A549 (cell line): ENCODE data around the gene AP1M1.

ENCODE experiments used
- MAFK ChIP-seq: fragments of 450-650 bp; IDR thresholded peaks from 2 replicates; pipeline ENCODE4 v1.6.1; 2014; ENCODE audit not compliant: partially characterized antibody
- TF ChIP-seq, protein P1 (sequence below): fragments of >200 bp; sonication (Bioruptor Twin); formaldehyde crosslinking; IDR thresholded peaks from 3 replicates; pipeline ENCODE4 v1.5.1; 2016

DNA sequence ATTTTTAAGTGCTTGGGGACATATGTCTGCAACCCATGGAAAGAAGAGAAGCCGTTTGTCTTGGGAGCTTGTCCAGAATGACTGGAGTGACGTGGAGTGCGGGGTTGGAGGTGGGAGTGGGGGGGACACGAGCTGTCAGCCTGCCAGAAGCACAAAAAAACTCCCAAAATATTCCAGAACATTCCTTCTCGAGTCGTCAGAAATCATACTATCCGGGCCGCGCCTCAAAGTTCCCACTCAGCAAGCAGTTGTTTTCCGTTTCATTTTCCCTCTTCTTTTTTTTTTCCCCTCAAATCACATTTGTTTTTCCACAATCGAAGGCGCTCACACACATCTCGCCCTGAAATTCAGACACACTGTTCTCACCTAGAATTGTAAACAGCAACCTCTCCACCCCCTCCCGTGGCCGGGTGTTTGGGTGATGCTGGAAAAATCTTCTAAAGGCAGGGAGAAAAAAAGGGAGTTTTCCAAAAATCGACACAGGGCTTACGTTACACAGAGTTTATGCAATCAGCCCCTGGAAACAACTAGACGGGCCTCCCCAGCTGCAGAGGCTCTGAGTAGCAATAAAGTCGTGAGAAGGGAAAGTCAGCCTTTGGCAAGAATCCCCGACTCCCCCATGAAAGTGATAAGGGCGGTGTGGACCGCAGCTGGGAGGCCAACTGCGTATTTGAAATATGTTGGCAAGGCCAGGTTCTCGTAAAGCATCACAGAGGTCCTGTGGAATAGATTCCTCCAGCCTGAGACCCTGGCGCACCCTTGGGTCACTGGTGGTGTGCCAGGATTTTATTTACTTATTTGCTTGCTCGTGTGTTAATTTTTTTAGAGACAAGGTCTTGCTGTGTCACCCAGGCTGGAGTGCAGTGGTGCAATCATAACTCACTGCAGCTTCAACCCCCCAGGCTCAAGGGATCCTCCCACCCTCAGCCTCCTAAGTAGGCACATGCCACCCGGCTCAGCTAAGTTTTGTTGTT lies 95.7 kb downstream of the AP1M1 start:
- TF ChIP-seq, protein P1, sequence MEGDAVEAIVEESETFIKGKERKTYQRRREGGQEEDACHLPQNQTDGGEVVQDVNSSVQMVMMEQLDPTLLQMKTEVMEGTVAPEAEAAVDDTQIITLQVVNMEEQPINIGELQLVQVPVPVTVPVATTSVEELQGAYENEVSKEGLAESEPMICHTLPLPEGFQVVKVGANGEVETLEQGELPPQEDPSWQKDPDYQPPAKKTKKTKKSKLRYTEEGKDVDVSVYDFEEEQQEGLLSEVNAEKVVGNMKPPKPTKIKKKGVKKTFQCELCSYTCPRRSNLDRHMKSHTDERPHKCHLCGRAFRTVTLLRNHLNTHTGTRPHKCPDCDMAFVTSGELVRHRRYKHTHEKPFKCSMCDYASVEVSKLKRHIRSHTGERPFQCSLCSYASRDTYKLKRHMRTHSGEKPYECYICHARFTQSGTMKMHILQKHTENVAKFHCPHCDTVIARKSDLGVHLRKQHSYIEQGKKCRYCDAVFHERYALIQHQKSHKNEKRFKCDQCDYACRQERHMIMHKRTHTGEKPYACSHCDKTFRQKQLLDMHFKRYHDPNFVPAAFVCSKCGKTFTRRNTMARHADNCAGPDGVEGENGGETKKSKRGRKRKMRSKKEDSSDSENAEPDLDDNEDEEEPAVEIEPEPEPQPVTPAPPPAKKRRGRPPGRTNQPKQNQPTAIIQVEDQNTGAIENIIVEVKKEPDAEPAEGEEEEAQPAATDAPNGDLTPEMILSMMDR, result no peak
- peak; percentile 80 for TF ChIP-seq MAFK
